ENCODE data around the gene H2AZ2.

- TF ChIP-seq ZNF565 (CRISPR knock-in tag; conservative IDR thresholded peaks at IDR 0.05; ENCODE audit: low read depth) (no peak), CSRNP3 (CRISPR knock-in tag; IDR thresholded peaks at IDR 0.05) (no peak), PPARA (CRISPR knock-in tag; IDR thresholded peaks at IDR 0.05; ENCODE audit: borderline replicate concordance) (no peak), BACH2 (CRISPR knock-in tag; IDR thresholded peaks at IDR 0.05; ENCODE audit: borderline replicate concordance) (no peak), ESRRG (CRISPR knock-in tag; IDR thresholded peaks at IDR 0.05) (no peak), ZNF8 (CRISPR knock-in tag; IDR thresholded peaks at IDR 0.05) (no peak), ZFP30 (CRISPR knock-in tag; IDR thresholded peaks at IDR 0.05) (no peak), TSHZ2 (CRISPR knock-in tag; IDR thresholded peaks at IDR 0.05) (no peak), ARNTL (CRISPR knock-in tag; IDR thresholded peaks at IDR 0.05; ENCODE audit: borderline replicate concordance, low read depth) (no peak), SNAI2 (CRISPR knock-in tag; IDR thresholded peaks at IDR 0.05) (no peak), ZFP3 (CRISPR knock-in tag; IDR thresholded peaks at IDR 0.05) (no peak), TCF4 (CRISPR knock-in tag; IDR thresholded peaks at IDR 0.05; ENCODE audit: borderline replicate concordance) (no peak)
Observed at GRCh38 chr7:44881610-44882009, 33.7 kb upstream of the H2AZ2 start.
